Right forelimb (tissue), 1 donor: ENCODE measurements around the gene FZD10.

Experiments
- DNase-seq: peaks from one replicate; pipeline ENCODE4 v3.0.0-alpha.2; 2018

The FZD10 gene

GRCh38 chr12:130183585-130184370 lies 21.5 kb downstream of the FZD10 start:
- DNase-seq = no peak

DNA sequence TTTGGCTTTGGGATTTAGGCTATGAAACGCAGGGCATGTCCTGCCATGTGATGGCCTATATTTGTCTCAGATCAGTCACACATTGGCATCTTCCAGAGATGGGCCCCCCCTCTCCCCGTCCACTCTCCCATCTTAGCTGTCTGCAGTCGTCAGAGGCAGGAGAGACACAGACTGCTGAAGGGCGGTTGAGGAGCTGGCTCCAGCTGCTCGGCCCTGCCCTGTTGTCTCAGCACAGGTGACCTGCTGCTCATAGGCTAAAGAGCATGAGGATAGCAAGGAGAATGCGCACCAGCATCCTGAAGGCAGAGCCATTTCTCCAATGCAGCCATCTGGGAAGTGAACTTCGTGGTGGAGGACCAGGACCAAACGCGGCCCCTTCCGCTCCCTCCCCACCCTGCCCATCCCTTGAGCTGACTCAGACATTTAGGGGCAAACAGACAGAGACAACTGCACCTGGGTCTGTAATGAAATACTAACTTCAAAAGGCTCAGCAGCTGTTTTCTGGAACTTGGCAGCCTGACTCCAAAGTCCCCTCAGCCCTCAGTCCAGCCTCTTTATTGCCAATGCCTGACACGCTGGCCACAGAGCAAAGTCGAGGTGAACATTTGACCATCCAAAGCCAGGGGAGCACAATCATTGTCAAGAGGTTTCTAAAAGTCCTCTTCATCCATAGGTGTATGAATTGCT lies 22.3 kb downstream of the FZD10 start:
- no peak for DNase-seq

DNA sequence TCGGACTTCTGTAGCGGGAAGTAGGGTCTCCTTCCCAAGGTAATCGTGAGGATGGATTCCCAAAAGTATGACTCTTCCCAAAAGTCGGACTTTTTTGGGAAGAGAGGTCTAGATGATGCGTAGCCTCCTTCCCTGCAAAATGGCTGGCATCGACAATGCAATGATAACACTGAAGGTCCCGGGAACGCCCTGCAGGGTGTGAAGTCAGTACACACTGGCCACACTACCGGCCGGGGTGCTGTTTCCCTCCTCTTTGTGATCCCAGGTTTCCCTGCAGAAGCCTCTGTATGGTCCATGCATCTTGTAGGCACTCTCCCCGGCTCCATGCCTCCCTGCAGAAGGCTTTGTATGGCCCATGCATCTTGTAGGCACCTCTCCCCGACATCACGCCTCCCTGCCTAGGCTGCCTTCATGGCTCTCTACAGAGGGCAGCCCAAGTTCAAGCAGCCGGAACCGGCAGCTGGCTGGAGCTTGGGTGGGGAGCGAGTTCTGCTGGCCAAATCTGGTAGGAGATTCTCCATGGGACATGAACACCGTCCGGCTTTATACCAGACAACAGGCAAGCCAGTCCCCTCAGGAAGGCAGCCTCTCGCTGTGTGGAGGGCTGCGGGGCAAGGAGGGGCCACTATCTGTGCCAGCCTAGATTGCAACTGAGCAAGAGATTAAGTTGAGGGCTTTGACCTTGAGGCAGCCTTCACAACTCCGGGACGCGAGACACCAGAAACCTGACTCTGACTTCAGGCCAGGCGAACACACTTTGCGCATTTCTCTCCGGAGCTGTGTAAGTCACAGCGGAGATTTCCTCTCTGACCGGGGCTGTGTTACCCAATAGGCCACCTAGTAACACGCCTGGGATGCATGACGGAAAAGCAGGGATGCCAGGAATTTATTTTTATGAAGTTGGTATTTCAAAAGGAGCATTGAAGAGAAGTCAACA lies 23.5 kb downstream of the FZD10 start:
- DNase-seq = no peak

- DNase-seq = no peak
These were observed 24.5 kb downstream of the FZD10 start for GRCh38 chr12:130186651-130187268.

DNA sequence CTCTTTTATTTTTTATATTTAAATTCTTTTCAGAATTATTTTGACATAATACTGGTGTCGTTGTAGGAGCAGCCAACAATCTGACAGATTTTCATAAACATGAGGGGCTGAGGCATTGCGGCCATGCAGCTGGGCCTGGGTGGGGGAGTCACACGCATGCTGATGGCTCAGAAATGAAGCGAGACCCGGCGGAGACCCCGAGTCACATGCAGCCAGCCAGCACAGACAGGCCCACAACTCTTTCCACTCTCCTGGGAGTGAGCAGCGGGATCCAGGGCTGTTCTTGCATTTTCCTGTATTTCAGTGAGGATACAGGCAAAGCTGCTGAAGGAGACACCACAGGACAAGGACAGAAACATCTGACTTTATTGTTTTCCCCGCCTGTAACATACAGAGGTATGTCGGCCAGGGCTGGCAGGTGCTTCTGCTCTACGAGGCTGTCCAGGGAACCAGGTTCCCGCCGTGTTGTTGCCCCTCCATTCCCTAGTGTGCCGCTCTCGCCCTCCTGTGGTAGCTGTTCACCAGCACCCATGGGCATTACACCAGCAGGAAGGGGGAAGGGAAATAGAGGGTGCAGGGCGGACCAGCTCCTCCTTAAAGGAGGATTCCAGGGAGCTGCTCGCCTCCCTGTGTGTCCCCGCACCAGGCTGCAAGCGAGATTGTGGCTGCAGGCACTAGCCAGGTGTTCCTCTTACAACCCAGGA lies 30.5 kb downstream of the FZD10 start:
- no peak for DNase-seq

DNA sequence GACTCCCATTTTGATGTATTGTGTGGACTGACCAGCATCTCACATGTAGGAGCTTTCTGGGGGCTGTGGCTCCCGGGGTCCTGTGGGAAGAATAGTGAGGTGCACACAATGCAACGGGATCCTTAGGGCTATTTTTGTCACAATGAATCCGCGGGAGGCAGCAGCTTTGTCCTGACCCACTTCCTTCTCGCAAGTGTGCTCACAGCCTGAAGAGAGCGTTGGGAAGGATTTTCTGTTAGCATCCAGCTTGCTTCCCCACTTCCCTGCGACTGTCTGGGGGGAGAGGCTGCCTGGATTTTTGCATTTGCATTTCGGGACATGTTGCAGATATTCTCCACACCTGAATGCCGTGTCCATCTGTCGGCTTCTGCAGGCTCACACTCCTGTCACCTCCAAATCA lies 31.9 kb downstream of the FZD10 start:
- DNase-seq = no peak

DNA sequence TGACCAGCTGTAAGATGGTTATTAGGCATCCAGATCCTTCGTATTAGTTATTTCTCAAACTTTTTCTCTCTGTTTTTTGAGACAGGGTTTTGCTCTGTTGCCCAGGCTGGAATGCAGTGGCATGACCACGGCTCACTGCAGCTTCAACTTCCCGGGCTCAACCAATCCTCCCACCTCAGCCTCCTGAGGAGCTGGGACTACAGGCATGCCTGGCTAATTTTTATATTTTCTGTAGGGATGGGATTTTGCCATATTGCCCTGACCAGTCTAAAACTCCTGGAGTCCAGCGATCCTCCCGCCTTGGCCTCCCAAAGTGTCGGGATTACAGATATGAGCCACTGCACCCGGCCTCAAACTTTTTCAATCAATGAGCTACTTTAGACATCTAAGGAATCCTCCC lies 33.1 kb downstream of the FZD10 start:
- DNase-seq = no peak

DNA sequence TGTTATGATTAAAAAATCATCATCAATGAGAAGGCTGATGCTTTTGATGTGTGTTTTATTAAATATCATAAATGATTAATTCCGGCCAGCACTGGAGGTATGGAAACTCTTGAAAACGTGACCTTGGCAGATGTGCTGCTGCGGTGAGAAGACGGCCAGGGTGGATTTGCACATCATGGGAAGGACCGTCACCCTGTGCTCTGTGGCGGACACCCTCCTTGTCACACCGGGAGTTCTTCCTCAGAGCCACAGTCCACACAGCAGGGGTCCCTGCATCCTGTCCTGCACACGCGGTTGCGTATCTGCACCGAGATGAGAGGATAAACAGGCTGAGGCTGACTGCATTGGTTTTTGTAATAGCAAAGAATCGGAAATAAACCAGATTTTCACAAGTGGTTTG lies 33.5 kb downstream of the FZD10 start:
- no peak for DNase-seq

DNA sequence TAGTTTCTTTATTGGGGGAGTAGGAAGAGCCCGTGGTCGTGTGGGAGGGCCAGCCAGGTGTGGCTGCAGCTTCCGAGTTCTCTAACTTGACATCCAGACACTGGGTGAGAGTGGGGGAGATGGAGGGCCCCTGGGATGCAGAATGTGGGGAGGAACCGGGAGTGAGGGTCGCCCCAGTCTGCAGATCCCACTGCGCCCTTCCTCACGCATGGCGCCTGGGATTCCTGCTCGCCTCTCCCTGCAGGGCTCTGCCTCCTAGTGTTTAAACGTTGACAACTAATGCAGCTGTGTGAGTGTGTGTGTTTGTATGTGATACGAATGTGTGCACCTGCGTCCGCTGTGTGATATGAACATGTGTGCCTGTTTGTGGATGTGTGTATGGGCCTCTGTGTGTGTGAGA lies 34.6 kb downstream of the FZD10 start:
- DNase-seq = no peak

- DNase-seq = no peak
These were observed 35.9 kb downstream of the FZD10 start for GRCh38 chr12:130198026-130198662.

DNA sequence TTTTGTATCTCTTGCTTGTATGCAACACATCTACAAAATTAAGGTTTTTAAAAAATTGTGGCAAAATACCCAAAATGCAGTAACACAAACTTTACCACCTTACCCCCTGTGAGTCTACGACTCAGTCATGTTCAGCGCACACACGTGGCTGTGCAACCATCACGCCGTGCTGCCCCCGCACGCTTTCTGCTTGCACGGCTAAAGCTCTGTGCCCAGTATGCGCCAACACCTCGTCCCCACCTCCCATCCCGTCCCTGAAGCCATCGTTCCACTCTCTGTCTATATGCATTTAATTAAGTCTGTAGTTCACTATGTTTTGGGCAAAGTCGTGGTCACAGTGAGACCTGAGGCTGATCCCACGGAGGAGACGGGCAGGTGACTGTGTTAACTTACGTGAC lies 36.4 kb downstream of the FZD10 start:
- no peak for DNase-seq

GRCh38 chr12:130199581-130200390 lies 37.5 kb downstream of the FZD10 start:
- DNase-seq = no peak

DNA sequence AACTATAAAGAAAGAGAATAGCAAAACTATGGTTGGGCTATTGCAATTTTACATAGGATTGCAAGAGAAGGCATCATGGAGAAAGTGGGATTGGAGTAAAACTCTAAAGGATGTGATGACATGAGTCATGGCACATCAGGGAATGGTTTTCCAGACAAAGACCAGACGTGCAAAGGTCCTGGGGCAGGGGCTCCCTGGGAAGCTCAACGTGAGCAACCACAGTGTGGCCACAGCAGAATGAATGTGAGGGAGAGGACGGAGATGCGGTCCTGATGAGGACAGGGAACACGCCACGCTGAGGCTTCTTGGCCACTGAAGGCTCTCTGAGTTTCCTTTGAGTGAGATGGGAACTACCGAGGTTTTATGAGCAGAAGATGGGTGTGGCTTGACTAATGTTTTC lies 38.2 kb downstream of the FZD10 start:
- no peak for DNase-seq

GRCh38 chr12:130201037-130201436 lies 38.8 kb downstream of the FZD10 start:
- no peak for DNase-seq

DNA sequence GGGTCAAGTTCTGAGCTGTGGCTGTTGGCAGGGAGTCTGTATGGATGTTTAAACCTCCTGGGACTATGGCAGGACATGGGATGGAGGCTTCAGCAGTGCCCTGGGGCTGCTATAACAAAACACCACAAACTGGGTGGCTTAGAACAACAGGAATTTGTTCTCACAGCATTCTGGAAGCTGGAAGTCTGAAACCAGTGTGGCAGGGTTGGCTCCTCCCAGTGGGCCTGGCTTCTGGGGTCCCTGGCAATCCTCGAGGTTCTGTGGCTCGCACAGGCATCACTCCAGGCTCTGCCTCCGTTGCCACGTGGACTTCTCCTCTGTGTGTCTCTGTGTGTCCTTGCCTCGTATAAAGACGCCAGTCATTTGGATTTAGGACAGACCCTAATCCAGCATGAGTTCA lies 39.9 kb downstream of the FZD10 start:
- no peak for DNase-seq

DNA sequence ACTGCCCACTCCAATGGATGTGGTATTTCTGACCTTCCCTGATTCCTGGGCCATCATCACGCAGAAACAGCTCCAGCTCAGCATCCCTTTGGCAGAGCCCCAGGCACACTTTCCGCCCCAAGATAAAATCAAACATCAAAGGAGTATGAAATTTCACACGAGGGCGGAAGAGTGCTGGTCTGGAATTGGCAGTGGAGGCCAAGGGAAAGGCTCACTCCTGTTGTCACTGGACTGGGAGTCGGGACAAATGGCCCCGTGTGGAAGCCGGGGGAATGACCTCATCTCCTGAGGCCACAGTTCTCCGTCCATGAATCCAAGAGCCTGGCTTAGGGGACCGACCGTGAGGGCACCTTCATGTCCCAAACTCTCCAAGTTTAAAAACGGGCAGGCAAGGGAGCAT lies 40.9 kb downstream of the FZD10 start:
- DNase-seq = no peak

DNA sequence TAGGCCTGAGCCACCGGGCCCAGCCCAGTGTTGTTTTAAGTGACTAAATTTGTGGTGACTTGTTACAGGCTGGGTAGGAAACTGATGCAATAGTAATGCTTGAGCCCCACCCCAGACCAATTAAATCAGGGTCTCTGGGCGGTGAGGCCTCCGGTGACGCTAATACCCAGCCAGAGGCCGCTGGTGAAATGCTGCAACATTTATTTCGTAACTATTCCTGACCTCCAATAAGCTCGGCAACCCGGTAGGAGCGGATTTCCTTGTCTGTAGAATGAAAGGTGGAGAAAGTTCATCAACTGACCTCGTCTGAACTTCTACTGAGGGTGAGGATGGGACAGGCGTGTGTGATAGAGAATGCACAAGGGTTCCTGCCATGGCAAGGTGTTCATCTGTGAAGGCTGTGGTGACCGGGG lies 42.3 kb downstream of the FZD10 start:
- DNase-seq = no peak

DNA sequence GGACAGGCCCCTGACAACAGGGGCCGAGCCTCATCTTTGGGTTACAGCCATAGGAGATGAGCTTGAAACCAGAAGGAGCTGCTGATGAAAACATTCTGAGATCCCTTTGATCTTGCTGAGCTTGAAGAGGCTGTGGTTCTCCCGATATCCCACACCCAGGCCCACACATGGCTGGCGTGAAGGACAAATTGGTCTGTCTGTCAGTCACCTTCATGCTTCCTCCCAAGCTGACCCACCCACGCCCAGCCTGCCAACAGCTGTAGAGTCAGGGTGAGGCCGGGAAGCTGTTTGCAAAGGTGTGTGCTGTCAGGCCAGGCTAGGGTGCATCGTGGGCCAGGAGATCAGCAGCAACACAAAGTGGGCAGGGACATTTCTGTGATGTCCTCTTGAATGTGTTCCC lies 43.2 kb downstream of the FZD10 start:
- no peak for DNase-seq

DNA sequence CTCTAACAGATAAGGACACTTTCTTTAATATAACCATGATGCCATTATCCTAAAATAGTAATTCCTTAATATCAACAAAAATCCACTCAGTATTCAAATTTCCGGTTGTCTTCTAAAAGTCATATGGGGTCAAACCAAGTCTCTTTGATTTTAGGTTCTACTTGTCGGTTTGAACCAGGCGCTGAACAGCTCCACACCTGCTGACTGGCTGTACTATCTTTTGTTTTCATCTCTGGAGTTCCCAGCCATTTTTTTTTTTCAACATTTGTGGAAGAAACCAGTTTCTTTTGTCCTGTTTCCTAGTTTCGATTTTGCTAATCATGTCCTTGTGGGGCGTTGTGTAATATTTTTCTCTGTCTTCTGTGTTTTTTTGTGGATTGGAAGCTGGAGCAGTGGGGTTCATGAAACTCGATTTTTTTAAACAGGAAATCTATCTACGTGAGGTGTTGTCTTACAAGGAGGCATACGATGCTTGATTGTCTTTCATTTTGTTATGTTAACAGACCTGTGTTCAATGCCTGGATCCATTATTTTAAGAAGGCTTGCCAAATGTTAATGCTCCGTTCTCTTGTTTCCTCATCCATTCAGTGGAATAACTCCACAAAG lies 50.2 kb downstream of the FZD10 start:
- no peak for DNase-seq

GRCh38 chr12:130213249-130213648 lies 51.0 kb downstream of the FZD10 start:
- DNase-seq = no peak
